B cell (primary cell): ENCODE data around the gene KIF13A.

ENCODE experiments used
- EZH2 ChIP-seq: IDR thresholded peaks from 2 replicates; pipeline ENCODE4 v1.6.1; 2012; ENCODE audit warnings: borderline replicate concordance, low read depth, mild to moderate bottlenecking, moderate library complexity, low read length; ENCODE audit not compliant: insufficient read depth, poor library complexity, severe bottlenecking
- TF ChIP-seq, protein P1 (sequence below): fragments of 200-600 bp; IDR thresholded peaks from one replicate; pipeline ENCODE4 v1.8.0; 2022; ENCODE audit warnings: antibody characterized with exemption, mild to moderate bottlenecking

DNA sequence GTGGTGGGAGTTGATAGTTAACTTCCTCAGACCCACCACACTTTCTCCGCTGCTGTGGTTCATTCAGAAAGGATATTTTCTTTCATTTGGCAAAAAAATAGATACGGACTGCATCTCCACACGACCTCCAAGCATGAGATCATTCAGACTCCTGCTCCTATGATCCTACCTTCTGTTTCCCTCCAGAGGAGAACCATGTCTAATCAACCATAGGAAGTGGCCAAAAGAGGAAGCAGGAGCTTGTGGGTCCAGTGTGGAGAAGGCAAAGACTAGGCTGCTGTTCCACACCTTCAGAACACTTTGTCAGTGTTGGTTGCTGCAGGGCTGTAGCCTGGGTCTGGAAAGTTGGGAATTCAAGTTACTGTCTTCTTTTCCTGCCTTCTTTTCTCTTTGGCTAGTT lies 10.6 kb upstream of the KIF13A start:
- TF ChIP-seq EZH2, result no peak
- TF ChIP-seq, protein P1, sequence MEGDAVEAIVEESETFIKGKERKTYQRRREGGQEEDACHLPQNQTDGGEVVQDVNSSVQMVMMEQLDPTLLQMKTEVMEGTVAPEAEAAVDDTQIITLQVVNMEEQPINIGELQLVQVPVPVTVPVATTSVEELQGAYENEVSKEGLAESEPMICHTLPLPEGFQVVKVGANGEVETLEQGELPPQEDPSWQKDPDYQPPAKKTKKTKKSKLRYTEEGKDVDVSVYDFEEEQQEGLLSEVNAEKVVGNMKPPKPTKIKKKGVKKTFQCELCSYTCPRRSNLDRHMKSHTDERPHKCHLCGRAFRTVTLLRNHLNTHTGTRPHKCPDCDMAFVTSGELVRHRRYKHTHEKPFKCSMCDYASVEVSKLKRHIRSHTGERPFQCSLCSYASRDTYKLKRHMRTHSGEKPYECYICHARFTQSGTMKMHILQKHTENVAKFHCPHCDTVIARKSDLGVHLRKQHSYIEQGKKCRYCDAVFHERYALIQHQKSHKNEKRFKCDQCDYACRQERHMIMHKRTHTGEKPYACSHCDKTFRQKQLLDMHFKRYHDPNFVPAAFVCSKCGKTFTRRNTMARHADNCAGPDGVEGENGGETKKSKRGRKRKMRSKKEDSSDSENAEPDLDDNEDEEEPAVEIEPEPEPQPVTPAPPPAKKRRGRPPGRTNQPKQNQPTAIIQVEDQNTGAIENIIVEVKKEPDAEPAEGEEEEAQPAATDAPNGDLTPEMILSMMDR, result no peak
